ENCODE measurements around the gene RAMP1.

RAMP1 gene

DNA sequence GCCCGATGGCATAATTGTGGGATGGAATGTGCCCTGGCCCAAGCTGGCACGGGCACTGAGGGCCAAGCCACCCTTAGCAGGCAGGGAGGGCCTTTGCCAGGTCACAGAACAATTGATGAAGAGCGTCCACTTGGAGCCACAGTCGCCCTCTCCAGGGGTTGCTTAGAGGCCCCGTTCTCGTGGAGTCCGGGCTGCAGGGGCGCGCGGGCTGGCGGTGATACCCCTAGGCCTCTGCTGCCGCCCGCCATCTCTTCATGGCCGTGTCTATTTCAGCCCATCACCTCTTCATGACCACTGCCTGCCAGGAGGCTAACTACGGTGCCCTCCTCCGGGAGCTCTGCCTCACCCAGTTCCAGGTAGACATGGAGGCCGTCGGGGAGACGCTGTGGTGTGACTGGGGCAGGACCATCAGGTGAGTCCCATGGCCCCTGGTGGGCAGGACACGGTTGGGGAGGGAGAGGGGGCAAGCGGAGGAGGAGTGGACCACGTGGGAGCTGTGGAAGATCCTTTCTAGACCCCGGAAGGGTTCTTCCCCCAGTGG is 17.6 kb downstream of the RAMP1 start:
- no peak for DNase-seq

DNA sequence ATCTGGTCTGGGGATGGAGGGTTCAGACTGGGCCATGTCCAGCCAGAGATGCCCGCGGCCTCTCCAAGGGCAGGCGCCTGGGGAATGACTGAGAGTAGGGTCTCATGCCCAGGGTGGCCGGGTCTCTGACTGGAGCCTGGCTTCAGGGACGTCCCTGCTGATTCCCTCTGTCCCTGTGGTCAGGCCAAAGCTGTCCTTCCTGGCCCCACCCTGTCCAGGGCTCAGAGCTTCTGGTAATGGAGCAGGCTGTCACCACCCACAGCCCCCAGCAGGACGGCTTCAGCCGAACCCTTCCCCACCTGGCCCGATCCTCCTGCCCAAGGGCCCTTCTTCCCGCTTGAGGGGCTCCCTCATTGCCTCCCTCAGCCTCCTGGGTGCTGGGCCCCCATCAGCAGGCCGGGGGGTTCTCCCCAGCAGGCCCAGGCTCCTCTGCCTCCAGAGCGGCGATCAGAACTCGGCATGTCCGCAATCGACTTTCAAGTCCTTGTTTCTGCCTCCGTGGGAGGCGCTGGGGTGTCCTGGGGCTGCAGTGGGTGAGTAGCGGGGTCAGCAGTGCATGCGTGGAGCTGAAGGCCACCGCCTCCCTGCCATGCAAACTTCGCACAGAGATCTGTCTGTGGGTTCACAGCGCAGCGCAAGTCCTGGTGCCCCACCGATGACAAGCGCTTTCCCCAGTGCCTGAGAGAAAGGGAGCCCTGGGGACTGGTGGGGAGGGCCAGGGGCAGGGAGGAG is 18.3 kb downstream of the RAMP1 start:
- no peak for DNase-seq

DNA sequence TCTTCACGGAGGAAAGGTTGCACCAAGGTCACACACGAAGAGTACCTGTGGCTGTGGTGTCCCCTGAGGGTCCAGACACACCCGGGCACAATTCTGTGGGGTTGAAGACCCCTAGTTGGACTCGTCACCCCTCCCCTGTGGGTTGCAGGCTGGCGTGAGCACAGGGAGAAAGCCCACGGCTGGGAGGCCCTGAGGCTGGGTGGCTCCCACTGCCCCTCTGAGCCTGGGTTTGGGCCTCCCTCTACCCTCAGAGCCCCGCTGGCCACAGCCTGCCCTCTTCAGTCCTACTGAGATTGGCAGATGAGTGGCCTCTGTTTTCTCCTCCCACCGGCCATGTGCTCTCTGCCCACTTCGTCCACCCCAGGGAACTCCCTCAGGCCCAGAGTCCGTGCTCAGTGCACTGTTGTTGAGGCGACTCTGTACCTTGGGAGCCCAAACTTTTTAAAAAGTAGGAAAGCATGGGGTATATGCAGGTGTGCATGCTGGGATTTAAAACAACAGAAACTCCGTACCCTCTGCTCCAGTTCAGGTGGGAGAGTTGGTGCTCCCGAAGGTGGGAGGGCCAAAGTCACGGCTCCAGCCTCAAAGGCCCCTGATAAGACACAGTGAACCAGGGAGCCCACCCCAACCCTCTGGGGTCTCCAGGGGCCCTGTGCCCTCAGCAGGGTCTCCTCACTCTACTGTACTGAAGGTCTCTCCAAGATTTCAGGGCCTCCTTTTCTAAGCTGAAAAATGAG is 19.1 kb downstream of the RAMP1 start:
- DNase-seq: no peak

DNA sequence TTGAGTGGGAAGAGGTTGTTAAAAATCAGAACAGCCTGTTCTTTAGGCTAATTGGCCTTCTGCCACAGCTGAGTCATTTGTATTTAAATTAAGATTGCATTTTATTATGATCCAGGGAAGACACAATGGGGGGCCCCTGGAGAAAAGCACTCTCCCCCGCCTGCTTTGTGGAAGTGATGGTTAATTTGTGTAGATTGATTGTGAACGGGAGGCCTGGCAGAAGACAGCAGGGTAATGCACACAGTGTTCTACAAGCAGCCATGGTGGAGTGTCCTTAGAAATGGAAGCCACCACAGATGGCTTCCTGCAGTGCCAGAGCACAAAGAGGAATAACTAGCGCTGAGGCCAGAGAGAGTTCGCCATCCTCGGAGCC is 19.6 kb downstream of the RAMP1 start:
- DNase-seq: no peak

DNA sequence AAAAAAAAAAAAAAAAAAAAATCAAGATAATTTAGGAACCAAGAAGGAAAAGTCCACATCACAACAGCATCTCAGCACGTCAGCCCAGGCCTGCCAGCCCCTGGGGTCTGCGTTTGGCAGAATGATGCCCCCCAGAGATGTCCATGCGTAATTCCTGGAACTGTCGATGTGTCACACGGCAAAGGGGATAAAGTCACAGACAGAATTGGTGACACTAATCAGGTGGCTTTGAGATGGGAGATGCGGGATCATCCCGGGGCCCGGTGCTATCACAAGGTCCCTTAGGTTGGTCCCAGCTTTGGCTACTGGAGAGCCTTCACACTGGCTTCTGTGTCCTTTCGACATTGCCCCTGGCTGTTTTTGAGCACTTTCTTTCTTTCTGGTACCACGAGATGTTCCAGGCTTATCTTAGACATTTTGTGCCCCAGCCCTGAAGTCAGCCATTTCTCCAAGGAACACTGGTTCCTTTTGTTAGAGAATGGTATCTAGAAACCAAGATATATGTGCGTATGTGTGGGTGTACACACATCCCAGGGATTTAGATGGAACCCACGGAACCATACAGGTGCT is 20.7 kb downstream of the RAMP1 start:
- DNase-seq: no peak

DNA sequence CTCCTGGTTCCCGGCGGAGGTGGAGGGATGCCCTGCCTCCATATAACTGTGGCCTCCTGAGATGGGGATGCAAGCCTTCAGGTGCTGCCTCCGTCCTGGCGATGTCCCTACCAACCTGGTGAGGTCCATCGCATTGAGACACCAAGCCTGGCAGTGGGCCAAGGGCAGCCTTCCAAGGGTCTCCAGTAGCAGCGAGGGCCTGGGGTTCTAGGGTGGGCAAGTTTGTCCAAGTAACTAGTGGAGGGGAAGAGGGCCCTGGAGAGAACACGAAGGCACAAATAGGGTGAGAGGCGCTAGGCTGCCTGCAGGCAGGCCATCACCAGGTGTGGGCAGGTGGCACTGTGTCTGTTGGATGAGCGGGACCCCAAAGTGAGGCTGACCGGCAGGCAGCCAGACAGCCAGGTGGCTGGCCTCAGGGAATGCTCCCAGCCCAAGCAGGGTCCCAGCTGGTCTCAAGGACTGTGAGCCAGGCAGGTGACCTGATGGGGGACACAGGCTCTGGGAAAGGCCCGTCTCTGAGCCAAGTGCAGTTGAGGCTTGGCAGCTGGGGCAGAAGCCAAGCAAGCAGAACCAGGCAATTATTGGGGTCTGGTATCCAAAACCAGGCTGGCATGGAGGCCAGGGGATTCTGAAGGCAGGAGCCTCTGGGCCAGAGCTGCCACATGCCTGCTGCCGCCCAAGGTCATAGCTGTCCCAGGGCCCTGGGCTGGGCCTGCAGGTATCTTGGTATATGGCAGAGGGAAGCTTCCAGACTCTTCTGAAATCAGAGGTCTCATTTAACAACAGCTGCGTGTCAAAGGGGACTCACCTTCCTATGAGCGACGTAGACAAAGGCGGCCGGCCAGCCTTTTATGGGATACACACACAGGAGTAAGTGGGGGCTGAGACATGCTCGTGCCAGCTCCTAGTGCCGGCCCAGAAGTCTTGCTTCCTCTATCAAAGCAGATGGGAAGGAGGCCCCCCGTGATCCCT is 23.4 kb downstream of the RAMP1 start:
- DNase-seq: no peak

DNA sequence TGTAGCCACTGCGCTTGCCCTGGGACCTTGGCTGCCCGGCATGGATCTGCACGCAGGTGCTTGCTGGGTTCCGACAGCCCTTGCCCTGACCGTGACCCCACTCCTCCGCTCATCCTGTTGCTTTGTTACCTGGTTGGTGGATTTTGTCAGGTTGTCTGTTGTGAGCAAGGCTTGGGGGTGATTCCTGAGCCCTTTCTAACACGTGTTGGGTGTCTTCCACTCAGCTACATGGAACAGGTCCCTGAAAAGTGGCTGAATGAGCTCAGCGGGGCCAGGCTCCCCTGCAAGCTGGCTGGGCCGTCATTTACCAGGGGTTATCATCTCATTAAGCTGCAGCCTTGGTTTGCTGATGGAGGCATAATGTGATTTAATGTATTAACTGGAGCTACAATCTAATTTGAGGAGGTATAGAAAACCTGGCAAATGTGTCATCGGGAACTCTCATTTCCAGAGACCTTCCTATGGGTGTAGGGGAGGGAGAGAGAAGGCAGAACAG is 24.6 kb downstream of the RAMP1 start:
- DNase-seq: no peak

DNA sequence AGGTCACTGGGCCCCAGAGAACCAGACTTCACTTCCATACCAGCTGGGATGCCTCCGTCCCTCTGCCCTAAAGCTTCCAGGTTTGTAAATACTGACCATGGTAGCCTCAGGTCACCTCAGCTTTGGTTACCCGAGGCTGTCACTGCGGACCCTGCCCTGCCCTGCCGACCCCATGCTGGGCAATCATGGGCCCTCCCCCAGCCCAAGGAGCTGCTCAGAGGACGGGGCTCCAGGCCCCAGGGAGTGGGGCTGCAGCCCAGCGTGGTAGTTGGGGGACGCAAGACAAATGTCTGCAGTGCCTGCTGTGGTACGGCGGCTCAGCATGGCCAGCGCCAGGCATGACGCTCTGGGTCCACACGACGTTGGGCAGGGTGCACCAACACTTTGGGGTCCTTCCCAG is 25.3 kb downstream of the RAMP1 start:
- DNase-seq: no peak

DNA sequence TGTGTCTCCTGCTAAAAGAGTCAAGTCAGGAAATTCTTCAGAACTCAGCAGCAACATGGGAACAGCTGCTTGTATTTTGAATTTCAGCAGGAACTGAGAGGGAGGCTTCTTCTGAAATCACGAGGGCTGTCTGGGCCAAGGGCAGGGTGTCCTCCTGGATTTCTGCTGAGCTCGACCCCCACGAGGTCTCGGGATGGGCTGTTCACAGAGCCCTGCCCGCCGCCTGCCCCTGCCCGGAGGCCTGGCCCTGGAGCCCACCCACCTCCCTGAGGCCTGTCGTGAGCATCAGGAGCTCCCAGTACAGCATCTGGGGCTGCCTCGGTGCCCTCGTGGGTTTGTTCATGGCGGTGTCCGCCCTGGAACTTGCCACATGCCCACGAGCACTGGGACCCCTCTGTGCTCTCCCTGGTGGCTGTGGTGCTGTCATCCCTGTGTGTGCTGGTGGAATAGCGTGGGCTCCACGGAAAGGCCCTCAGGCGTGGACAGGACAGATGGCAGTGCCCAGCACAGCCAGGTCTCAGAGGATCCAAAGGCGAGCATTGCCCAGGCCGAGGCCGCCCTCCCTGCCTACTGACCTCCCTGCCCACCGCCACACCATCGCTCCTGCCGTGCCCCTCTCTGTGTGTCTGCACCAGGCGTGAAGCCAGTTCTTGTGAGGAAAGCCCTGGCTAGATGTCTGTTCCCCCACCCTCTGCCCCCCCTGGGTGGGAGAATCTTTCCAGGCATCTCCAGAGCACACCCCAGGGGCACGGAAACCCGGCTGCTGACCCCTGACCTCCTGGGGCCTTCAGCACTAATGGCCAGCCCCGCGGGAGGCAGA is 25.9 kb downstream of the RAMP1 start:
- DNase-seq: no peak

DNA sequence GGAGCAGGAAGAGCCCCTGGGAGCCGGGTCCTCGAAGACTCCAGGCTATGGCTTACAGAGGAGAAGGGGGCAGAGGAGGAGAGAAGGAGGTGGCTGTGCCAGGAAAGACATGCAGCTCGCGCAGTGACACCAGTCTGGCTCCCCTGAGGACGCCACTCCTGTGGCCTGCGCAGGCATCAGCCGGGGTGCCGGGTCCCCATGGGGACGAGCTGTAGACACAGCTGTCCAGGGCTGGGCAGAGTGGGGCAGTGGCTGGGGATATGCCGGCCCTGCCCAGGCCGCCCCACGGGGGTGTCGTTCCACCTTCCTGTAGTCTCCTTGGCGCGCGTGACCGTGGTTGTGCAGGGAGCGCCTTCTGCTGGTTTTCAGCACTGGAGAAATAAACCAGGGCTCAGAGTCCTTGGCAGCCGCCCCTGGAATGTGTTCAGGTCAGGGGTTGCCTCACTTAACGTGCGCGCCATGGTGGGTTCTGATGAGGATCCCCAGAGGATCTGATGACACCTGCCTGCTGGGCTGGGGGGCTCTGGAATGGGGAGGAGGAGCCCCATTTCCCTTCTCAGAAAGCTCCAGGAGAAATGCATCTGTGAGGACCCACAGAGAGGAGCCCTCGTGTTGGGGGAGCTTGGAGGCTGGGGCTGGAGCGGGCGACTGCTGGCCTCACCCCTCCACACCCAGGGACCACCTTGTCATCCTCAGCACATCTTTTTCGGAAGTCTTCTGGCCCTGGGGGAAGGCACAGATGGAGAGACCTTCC is 26.7 kb downstream of the RAMP1 start:
- DNase-seq: no peak

DNA sequence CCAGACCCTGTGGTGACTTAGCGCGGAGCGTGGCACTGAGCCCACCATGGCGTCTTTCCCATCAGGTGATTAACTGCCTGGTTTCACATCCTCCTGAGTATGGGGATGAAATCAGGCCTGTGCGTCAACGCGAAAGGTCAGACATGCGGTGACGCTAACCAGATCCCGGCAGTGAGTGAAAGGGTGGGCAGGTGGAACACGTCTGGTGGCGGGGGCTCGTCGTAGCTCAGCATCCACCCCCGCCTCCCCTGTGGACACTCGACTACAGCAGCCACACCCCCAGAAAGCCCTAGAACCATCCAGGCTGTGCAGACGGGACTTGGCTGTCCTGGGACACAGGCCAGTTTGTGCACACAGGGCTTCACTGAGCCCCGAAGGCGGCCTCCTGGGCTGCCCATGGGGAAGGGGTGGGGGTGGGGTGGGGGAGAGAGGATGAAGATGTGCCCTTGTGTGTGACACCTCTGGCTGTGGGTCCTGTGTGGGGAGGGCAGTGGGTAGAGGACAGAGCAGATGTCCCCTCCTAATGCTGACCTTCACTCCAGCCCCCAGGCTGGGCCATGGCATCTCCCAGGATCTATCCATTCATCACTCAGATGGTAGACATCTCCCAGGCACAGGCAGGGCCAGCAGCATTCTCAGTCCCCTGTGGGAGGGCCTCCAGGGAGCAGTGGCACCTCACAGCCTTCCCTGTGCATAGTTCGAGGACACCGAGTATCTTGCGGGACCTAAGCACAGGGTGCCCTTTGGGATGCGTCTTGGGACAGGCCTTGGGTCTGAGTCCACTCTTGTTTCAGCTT is 27.5 kb downstream of the RAMP1 start:
- no peak for DNase-seq

DNA sequence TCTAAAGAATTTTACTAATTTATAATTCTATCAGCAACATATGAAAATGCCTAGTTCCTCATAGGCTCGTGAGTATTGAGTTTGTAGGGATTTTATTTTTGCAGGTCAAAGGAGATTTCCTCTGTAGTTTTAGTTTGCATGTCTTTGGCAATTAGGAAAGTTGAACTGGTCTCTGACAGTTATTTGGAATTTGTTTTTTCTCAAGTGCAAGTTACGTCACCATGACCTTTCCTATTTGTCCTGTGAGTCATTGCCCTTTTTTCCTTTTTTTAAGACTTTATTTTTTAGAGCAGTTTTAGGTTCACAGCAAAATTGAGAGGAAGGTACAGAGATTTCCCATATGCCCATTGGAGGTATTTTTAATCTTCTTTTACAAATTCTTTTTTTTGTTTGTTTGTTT is 29.0 kb downstream of the RAMP1 start:
- DNase-seq: no peak

DNA sequence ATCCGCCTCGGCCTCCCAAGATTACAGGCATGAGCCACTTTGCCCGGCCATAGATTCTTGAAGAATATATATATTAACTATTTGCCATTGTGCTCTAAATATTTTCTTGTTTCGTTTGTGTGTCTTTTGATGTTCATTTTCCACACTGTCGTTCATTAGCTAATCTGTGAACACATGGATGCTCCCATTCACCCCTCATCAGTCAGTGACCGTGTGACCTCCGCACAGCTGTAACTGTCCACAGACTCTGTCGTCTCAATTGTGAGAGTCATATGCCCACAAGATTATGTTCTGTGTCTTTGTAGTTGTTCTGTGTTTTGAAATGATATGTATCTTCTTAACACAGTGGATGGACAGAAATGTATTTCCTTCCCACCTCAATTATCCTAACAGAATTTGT is 29.6 kb downstream of the RAMP1 start:
- DNase-seq: no peak

DNA sequence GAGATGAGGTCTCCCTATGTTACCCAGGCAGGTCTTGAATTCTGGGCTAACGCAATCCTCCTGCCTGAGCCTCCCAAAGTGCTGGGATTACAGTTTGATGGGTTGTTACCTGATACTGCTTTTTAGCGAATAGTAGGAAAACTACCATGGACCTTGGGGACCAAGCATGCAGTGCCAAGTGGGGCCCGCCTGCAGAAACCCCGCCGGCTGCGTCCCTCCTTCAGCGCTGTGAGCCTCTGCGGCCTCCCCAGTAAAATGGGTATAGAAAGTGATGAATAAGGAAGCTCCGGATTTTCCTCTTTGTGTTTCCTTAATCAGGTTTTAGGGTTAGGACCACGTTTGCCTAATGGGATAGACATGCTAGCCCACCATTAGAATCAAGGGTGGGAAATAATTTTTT is 30.4 kb downstream of the RAMP1 start:
- no peak for DNase-seq

DNA sequence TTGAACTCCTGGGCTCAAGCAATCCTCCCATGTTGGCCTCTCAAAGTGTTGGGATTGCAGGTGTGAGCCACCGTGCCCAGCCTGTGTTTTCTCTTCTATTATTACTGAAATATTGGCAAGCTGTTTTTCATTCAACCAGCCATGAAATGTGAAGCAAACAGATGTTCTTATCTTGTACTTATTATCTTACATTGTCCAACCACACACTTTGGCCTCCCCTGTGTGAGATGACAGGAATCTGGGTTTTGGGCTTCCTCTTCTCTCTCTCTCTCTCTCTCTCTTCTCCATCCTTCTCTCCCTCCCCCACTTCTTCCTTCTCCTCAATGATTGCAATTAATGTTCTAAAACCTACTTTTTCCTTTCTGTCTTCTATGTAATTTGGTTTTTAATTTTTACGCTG is 33.1 kb downstream of the RAMP1 start:
- DNase-seq: peak; percentile 82

DNA sequence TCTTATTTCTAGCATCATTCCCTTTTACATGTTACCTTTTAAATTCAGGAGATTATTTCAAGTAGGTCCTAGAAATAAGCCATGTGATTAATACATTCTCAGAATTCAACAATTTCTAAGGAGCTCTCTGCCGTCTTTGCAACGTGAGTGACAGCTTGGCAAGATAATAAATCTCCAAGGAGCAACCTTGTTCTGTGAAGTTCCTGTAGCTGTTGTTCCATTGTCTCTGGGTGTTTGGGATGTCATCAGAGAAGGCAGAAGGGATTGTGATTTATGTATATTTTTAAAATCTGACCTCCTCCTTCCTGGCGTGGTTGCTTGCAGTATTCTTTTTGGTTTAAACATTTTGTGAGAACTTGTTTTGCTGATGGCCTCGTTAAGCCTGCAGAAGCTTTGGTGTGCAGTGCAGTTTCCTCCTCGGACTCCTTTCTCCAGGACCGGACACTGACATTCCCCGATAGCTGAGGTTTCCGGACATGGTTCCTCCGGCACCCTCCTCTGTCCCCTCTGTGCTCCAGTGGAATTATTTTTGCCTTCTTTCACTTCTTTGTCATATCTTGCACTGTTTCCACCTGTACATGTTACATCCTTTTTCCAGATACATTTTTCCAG is 33.7 kb downstream of the RAMP1 start:
- no peak for DNase-seq

DNA sequence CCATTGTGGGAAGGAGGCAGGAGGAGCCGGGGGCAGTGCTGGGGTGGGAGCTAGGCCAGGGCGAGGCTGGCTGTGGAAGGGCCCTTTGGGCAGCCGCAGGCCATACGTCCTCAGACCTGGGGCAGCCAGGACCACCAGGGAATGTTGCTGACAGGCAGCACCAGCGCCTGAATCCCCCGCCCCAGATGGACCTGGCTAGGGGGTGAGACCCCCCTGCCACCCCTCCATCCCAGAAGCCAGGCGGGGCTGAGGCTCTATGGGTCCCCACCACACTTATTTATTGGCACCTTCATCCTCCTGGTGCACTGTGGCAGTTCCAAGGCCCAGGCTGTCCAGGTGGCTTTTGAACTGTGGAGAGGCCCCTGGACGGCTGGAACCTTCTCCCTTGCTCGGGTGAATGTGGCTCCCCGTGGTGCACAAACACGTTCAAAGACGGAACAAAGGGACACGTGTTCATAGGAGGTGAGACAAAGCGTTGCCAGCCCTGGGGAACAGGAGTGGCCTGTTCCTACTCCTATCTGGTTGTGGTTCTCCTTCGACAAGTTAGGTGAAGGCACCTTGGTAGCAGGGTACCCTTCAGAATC is 35.1 kb downstream of the RAMP1 start:
- DNase-seq: no peak

DNA sequence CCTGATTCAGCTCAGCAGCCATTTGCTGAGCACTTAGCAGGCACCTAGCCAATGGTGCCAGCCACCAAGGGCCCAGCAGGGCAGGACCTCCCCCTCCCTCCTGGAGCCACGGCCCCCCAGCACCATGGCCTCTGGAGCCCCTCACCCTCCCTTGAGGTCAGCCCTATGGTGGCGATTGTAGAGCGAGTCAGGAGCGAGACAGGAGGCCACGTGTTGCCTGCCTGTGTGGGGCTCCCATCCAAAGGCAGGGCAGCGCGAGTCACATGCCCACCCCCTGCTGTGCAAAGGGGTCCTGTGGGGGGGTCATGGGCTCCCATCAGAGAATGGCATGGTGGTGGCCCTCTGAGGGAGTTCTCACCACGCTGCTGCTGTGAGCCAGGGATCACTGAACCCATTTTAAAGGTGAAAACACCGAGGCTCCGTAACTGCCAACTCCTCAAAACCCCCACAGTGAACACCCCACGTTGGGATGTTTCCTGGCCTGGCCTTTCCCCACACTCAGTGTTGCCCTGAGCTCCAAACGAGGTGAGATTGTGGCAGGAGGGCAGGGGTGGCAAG is 35.6 kb downstream of the RAMP1 start:
- DNase-seq: no peak

All from hematopoietic multipotent progenitor cell treated with erythropoietin and hydrocortisone succinate and interleukin-3 and kit ligand, for 8 days (in vitro differentiated cells).